M059J (cell line): ENCODE measurements around the gene GNAQ. TPM values are rescaled to one million over a fixed set of nuclear protein-coding genes. Genes with fewer than 3 reads are reported as not detected.
A peak's percentile ranks its signal among the peaks of the same experiment; 100 is the strongest.

ENCODE experiments used
- DNase-seq: peaks from one replicate; pipeline ENCODE4 v3.0.0-alpha.2; 2012; ENCODE audit warnings: low read depth
- total RNA-seq: library from RNA; depleted of rRNA; stranded (reverse); fragments of >200 nt; shearing (Covaris generic); gene quantifications from 2 replicates; pipeline ENCODE4 v1.2.3, GENCODE V29; 2014

GNAQ gene
- total RNA-seq, 1 experiment from 2014 or later = 39.2 TPM

GRCh38 chr9:77945798-77946197, 85.8 kb downstream of the GNAQ start:
- DNase-seq = no peak

GRCh38 chr9:77944556-77945243, 86.9 kb downstream of the GNAQ start:
- no peak for DNase-seq

- DNase-seq = peak; percentile 90
Measured at GRCh38 chr9:77943057-77943456, 88.6 kb downstream of the GNAQ start.

GRCh38 chr9:77939149-77939668, 92.4 kb downstream of the GNAQ start:
- DNase-seq = peak; percentile 39

GRCh38 chr9:77938163-77938562, 93.4 kb downstream of the GNAQ start:
- DNase-seq = no peak

GRCh38 chr9:77935974-77936373, 95.6 kb downstream of the GNAQ start:
- no peak for DNase-seq

GRCh38 chr9:77935211-77935610, 96.4 kb downstream of the GNAQ start:
- DNase-seq = no peak

- DNase-seq = no peak
Measured at GRCh38 chr9:77933976-77934375, 97.6 kb downstream of the GNAQ start.

GRCh38 chr9:77933019-77933418, 98.6 kb downstream of the GNAQ start:
- no peak for DNase-seq

GRCh38 chr9:77929942-77930341, 101.7 kb downstream of the GNAQ start:
- DNase-seq = no peak

- peak; percentile 84 for DNase-seq
Measured at GRCh38 chr9:77927265-77927664, 104.3 kb downstream of the GNAQ start.

GRCh38 chr9:77926371-77926878, 105.2 kb downstream of the GNAQ start:
- peak; percentile 86 for DNase-seq

- no peak for DNase-seq
Measured at GRCh38 chr9:77922591-77922990, 109.0 kb downstream of the GNAQ start.

- no peak for DNase-seq
Measured at GRCh38 chr9:77917800-77918199, 113.8 kb downstream of the GNAQ start.

GRCh38 chr9:77916820-77917219, 114.8 kb downstream of the GNAQ start:
- DNase-seq = no peak

GRCh38 chr9:77916410-77916819, 115.2 kb downstream of the GNAQ start:
- DNase-seq = no peak

- DNase-seq = no peak
Measured at GRCh38 chr9:77915744-77916143, 115.9 kb downstream of the GNAQ start.

GRCh38 chr9:77912895-77913693, 118.5 kb downstream of the GNAQ start:
- peak; percentile 32 for DNase-seq

- no peak for DNase-seq
Measured at GRCh38 chr9:77911928-77912327, 119.7 kb downstream of the GNAQ start.

- no peak for DNase-seq
Measured at GRCh38 chr9:77910194-77910621, 121.4 kb downstream of the GNAQ start.

- no peak for DNase-seq
Measured at GRCh38 chr9:77909306-77909705, 122.3 kb downstream of the GNAQ start.

- no peak for DNase-seq
Measured at GRCh38 chr9:77908293-77908692, 123.3 kb downstream of the GNAQ start.

- DNase-seq = peak; percentile 44
Measured at GRCh38 chr9:77907585-77907984, 124.0 kb downstream of the GNAQ start.
